Central memory CD8-positive, alpha-beta T cell (primary cell): ENCODE measurements around the gene MAN2A1.
A peak's percentile ranks its signal among the peaks of the same experiment; 100 is the strongest.

Source experiments
- ATAC-seq: fragments of 150-1000 bp; cut with Tn5 transposase; replicated peaks from 2 replicates; pipeline ENCODE4 v1.10.0; 2022; ENCODE audit warnings: mild to moderate bottlenecking, moderate FRiP score, moderate number of reproducible peaks; ENCODE audit not compliant: poor library complexity, severe bottlenecking; ENCODE audit errors: extremely low read depth
- DNase-seq, 2 donors: peaks; one replicate each; pipeline ENCODE4 v3.0.0; 2021; ENCODE audit warnings: low spot score in 2 of 2
- H3K27ac Mint-ChIP-seq: one replicate; pipeline ENCODE4 v1.8.0; 2022; ENCODE audit warnings: low read depth, mild to moderate bottlenecking, moderate library complexity, mixed read lengths
- H3K27me3 Mint-ChIP-seq: one replicate; pipeline ENCODE4 v1.8.0; 2022; ENCODE audit warnings: mixed read lengths
- H3K36me3 Mint-ChIP-seq: one replicate; pipeline ENCODE4 v1.8.0; 2022; ENCODE audit warnings: mild to moderate bottlenecking, moderate library complexity, mixed read lengths; ENCODE audit not compliant: insufficient read depth
- H3K4me1 Mint-ChIP-seq: one replicate; pipeline ENCODE4 v1.8.0; 2022; ENCODE audit warnings: mixed read lengths
- H3K4me3 Mint-ChIP-seq: one replicate; pipeline ENCODE4 v1.8.0; 2022; ENCODE audit warnings: mild to moderate bottlenecking, moderate library complexity, mixed read lengths
- H3K9me3 Mint-ChIP-seq: one replicate; pipeline ENCODE4 v1.8.0; 2022; ENCODE audit warnings: mixed read lengths

MAN2A1 gene

GRCh38 chr5:109689740-109690241, at the start of gene MAN2A1:
MAN2A1 (plus strand) TSS chr5:109689927; CDS start chr5:109690418, 491 bp downstream.
- DNase-seq, result peak; percentile 64 to 73
- Mint-ChIP-seq H3K36me3 (peaks cover 21% of the 10 kb centered on the region), H3K27ac (peak within 1 kb of the TSS; percentile 88), H3K4me3 (peak within 1 kb of the TSS; percentile 88), H3K9me3 (no peaks in the 10 kb centered on the region), H3K4me1 (peaks cover 42% of the 10 kb centered on the region), H3K27me3 (no peaks in the 10 kb centered on the region)
- peak; percentile 69 for ATAC-seq

- Mint-ChIP-seq H3K36me3 (no peaks in the 10 kb centered on the region), H3K27ac (no peak overlapping the region), H3K9me3 (no peaks in the 10 kb centered on the region), H3K4me3 (no peak overlapping the region), H3K4me1 (no peaks in the 10 kb centered on the region), H3K27me3 (no peaks in the 10 kb centered on the region)
- ATAC-seq (no peak), DNase-seq (no peak)
These were observed 48.8 kb upstream of the MAN2A1 start for GRCh38 chr5:109640976-109641375.

GRCh38 chr5:109643791-109644350, 45.9 kb upstream of the MAN2A1 start:
- H3K36me3 Mint-ChIP-seq, result no peaks in the 10 kb centered on the region
- H3K27me3 Mint-ChIP-seq, result no peaks in the 10 kb centered on the region
- no peak for DNase-seq
- H3K9me3 Mint-ChIP-seq, result no peaks in the 10 kb centered on the region
- no peak overlapping the region for H3K4me3 Mint-ChIP-seq
- no peaks in the 10 kb centered on the region for H3K4me1 Mint-ChIP-seq
- no peak overlapping the region for H3K27ac Mint-ChIP-seq
- no peak for ATAC-seq

- Mint-ChIP-seq H3K4me3 (no peak overlapping the region), H3K27me3 (no peaks in the 10 kb centered on the region), H3K36me3 (no peaks in the 10 kb centered on the region), H3K4me1 (no peaks in the 10 kb centered on the region), H3K27ac (no peak overlapping the region), H3K9me3 (no peaks in the 10 kb centered on the region)
- DNase-seq (no peak), ATAC-seq (no peak)
These were observed 44.9 kb upstream of the MAN2A1 start for GRCh38 chr5:109644829-109645228.

- no peak overlapping the region for H3K4me3 Mint-ChIP-seq
- no peaks in the 10 kb centered on the region for H3K9me3 Mint-ChIP-seq
These were observed 44.0 kb upstream of the MAN2A1 start for GRCh38 chr5:109645707-109646192.

GRCh38 chr5:109649318-109649717, 40.4 kb upstream of the MAN2A1 start:
- H3K27ac Mint-ChIP-seq, result no peak overlapping the region
- DNase-seq (no peak), ATAC-seq (no peak)
- no peaks in the 10 kb centered on the region for H3K9me3 Mint-ChIP-seq
- H3K36me3 Mint-ChIP-seq, result no peaks in the 10 kb centered on the region
- peaks cover 9% of the 10 kb centered on the region for H3K27me3 Mint-ChIP-seq
- H3K4me1 Mint-ChIP-seq, result no peaks in the 10 kb centered on the region
- no peak overlapping the region for H3K4me3 Mint-ChIP-seq

More at GRCh38 chr5:109645707-109646192, 44.0 kb upstream of the MAN2A1 start:
- H3K27me3 Mint-ChIP-seq, result no peaks in the 10 kb centered on the region
- H3K27ac Mint-ChIP-seq, result no peak overlapping the region
- ATAC-seq, result no peak
- H3K4me1 Mint-ChIP-seq, result no peaks in the 10 kb centered on the region
- DNase-seq, result no peak
- no peaks in the 10 kb centered on the region for H3K36me3 Mint-ChIP-seq

- Mint-ChIP-seq H3K4me3 (no peak overlapping the region), H3K36me3 (no peaks in the 10 kb centered on the region), H3K9me3 (no peaks in the 10 kb centered on the region), H3K27ac (no peak overlapping the region), H3K27me3 (peaks cover 9% of the 10 kb centered on the region), H3K4me1 (no peaks in the 10 kb centered on the region)
- ATAC-seq (no peak), DNase-seq (no peak)
These were observed 39.2 kb upstream of the MAN2A1 start for GRCh38 chr5:109650493-109650892.

GRCh38 chr5:109652096-109652495, 37.6 kb upstream of the MAN2A1 start:
- Mint-ChIP-seq H3K4me3 (no peak overlapping the region), H3K4me1 (peaks cover 8% of the 10 kb centered on the region), H3K27me3 (peaks cover 9% of the 10 kb centered on the region), H3K9me3 (no peaks in the 10 kb centered on the region), H3K36me3 (no peaks in the 10 kb centered on the region), H3K27ac (no peak overlapping the region)
- ATAC-seq (no peak), DNase-seq (no peak)

- DNase-seq (no peak), ATAC-seq (no peak)
- Mint-ChIP-seq H3K4me1 (peaks cover 12% of the 10 kb centered on the region), H3K27ac (no peak overlapping the region), H3K36me3 (no peaks in the 10 kb centered on the region), H3K27me3 (peaks cover 15% of the 10 kb centered on the region), H3K9me3 (no peaks in the 10 kb centered on the region), H3K4me3 (no peak overlapping the region)
These were observed 36.7 kb upstream of the MAN2A1 start for GRCh38 chr5:109653042-109653441.

- Mint-ChIP-seq H3K4me3 (no peak overlapping the region), H3K4me1 (peaks cover 12% of the 10 kb centered on the region), H3K27me3 (peaks cover 20% of the 10 kb centered on the region), H3K9me3 (no peaks in the 10 kb centered on the region), H3K36me3 (no peaks in the 10 kb centered on the region), H3K27ac (no peak overlapping the region)
- DNase-seq (no peak), ATAC-seq (no peak)
These were observed 36.0 kb upstream of the MAN2A1 start for GRCh38 chr5:109653561-109654239.

- no peak overlapping the region for H3K4me3 Mint-ChIP-seq
- H3K27me3 Mint-ChIP-seq, result peaks cover 22% of the 10 kb centered on the region
- H3K27ac Mint-ChIP-seq, result no peak overlapping the region
- no peak for ATAC-seq
- peaks cover 12% of the 10 kb centered on the region for H3K4me1 Mint-ChIP-seq
- no peaks in the 10 kb centered on the region for H3K36me3 Mint-ChIP-seq
- no peaks in the 10 kb centered on the region for H3K9me3 Mint-ChIP-seq
- DNase-seq, result no peak
These were observed 35.3 kb upstream of the MAN2A1 start for GRCh38 chr5:109654455-109654854.

GRCh38 chr5:109655841-109656240, 33.9 kb upstream of the MAN2A1 start:
- Mint-ChIP-seq H3K36me3 (no peaks in the 10 kb centered on the region), H3K9me3 (no peaks in the 10 kb centered on the region), H3K27me3 (peaks cover 32% of the 10 kb centered on the region), H3K27ac (no peak overlapping the region), H3K4me3 (no peak overlapping the region), H3K4me1 (peaks cover 12% of the 10 kb centered on the region)
- DNase-seq (no peak), ATAC-seq (no peak)

- Mint-ChIP-seq H3K4me3 (no peak overlapping the region), H3K9me3 (no peaks in the 10 kb centered on the region), H3K36me3 (no peaks in the 10 kb centered on the region), H3K27ac (no peak overlapping the region), H3K4me1 (peaks cover 12% of the 10 kb centered on the region), H3K27me3 (peaks cover 32% of the 10 kb centered on the region)
- no peak for DNase-seq
- peak; percentile 32 for ATAC-seq
These were observed 32.9 kb upstream of the MAN2A1 start for GRCh38 chr5:109656829-109657228.
